GM12872 (cell line): Measurements from ENCODE around the gene MTF2.

Source experiments
- TF ChIP-seq, protein P1 (sequence below): IDR thresholded peaks from 3 replicates; pipeline ENCODE4 v1.5.1; 2011; ENCODE audit warnings: low read depth, mild to moderate bottlenecking, low read length, moderate library complexity; ENCODE audit not compliant: insufficient read depth

Gene MTF2

DNA sequence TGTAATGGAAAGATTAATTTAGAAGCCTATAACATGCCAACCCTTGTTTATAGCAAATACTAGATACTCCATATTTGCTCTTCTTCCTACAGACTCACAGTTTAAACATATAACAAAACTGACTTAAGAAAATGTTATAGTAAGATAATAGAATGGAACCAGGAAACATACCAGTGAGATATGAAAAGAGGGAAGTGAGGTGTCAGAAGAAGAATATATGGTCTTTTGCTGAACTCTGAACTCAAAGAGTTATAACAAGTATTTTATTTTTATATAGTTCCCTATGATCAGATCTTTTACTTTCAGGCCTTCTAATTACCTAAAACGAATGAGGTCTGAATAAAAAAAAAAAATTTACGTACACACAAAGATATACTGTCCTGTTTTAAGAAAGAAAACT is 80.3 kb downstream of the MTF2 start:
- TF ChIP-seq, protein P1, sequence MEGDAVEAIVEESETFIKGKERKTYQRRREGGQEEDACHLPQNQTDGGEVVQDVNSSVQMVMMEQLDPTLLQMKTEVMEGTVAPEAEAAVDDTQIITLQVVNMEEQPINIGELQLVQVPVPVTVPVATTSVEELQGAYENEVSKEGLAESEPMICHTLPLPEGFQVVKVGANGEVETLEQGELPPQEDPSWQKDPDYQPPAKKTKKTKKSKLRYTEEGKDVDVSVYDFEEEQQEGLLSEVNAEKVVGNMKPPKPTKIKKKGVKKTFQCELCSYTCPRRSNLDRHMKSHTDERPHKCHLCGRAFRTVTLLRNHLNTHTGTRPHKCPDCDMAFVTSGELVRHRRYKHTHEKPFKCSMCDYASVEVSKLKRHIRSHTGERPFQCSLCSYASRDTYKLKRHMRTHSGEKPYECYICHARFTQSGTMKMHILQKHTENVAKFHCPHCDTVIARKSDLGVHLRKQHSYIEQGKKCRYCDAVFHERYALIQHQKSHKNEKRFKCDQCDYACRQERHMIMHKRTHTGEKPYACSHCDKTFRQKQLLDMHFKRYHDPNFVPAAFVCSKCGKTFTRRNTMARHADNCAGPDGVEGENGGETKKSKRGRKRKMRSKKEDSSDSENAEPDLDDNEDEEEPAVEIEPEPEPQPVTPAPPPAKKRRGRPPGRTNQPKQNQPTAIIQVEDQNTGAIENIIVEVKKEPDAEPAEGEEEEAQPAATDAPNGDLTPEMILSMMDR: no peak

DNA sequence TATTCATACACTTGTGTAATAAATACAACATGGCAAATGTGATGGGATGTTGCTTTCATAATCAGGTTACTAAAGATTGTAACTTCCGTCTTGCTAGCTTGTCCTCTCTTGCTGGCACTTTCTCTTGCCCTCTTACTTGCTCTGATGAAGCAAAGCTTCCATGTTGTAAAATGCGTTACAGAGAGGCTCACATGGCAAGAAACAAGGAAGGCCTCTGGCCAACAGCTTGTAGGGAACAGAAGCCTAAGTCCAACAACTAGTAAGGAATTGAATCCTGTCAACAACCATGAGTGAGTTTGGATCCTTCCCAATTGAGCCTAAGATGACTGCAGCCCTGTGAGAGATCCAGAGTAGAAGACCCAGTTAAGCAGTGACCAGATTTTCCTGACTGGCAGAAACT is 85.7 kb downstream of the MTF2 start:
- TF ChIP-seq, protein P1: no peak

DNA sequence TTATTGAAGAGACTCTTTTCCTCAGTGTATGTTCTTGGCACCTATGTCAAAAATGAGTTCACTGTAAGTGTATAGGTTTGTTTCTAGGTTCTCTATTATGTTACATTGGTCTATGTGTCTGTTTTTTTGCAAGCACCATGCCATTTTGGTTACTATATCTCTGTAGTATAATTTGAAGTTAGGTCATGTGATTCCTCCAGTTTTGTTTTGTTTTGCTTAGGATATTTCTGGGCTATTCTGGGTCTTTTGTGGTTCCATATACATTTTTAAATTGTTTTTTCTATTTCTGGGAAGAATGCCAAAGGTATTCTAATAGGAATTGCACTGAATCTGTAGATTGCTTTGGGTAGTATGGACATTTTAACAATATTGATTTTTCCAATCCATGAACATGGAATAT is 87.9 kb downstream of the MTF2 start:
- TF ChIP-seq, protein P1: no peak

DNA sequence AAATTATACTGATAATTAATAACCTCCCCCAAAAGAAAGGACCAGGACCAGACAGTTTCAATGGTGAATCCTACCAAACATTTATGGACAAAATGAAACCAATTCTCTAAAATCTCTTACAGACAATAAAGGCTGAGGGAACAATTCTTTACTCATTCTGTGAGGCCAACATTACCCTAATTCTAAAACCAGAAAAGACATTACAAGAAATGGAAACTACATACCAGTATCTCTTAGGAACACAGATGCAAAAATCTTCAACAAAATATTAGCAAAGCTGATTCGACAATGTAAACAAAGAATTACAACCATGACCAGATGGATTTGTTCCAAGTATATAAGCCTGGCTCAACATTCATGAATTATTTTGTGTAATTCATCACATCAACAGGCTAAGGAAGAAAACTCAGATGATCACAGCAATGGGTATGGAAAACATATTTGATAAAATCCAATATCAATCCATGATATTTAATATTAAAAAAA is 92.5 kb downstream of the MTF2 start:
- TF ChIP-seq, protein P1: no peak

DNA sequence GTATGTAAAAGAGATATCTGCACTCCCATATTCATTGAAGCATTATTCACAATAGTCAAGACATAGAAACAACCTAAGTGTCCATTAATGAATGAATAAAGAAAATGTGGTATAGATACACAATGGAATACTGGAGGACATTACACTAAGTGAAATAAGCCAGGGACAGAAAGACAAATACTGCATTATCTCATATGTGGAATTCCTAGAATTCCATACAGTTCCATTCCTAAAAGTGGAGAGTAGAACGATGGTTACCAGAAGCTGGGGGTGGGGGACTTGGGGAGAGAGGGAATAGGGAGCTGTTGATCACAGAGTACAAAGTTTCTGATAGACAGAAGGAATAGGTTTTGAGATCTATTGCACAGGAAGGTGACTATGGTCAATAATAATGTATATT is 93.7 kb downstream of the MTF2 start:
- TF ChIP-seq, protein P1: no peak

DNA sequence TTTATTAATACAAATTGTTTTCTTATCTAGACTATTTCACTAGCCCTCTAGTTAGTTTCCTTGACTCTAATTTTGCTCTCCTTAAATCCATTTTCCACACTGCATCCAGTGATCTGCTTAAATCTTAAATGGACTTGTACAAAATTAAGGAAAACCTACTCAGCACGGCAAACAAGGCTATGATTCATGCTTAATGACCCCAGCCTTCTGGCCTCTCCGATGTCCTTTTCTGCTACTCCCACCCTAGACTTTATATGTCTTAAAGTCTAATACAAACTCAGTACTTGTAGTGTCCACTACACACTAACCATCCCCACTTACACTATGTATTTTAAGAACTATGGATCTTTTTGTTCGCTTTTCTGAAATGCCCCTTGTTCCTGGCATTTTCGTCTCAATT is 98.9 kb downstream of the MTF2 start:
- TF ChIP-seq, protein P1: no peak

DNA sequence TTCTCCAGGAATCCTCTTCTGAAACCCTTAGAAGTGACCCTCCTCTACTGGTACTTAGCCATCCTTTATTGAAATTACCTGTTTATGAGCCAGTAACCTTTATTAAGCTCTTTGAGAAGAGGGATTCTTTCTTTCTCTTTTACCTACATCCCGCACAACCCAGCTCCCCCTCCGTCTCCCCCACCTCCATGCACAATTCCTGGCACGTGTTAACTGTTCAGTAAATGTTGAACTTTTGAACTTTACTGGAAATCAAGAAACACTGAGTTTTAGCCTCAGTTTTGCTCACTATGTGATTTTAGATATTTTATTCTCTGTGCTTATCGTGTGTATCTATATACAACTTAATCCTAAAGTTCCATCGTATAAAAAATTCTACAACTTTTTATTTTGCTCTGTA is 99.3 kb downstream of the MTF2 start:
- TF ChIP-seq, protein P1: no peak
